ENCODE data around the gene BCORL1.

GRCh38 chrX:130081421-130082045 is 99.1 kb downstream of the BCORL1 start:
- TF ChIP-seq CTCF (conservative IDR thresholded peaks at IDR 0.05; ENCODE audit: low read length) (no peak), EZH2phosphoT487 (IDR thresholded peaks at IDR 0.05; ENCODE audit: borderline replicate concordance, low read depth, low read length) (no peak)

Measured in OCI-LY7 (cell line).